K562 (cell line): ENCODE data around the gene EXOC4. TPM values are rescaled to one million over a fixed set of nuclear protein-coding genes. Genes with fewer than 3 reads are reported as not detected.
A peak's percentile ranks its signal among the peaks of the same experiment; 100 is the strongest.

ENCODE experiments used
- ARID3A ChIP-seq: IDR thresholded peaks from 2 replicates; pipeline ENCODE4 v1.6.1; 2012; ENCODE audit warnings: low read depth, low read length, improper control_type of control experiment, borderline replicate concordance
- CBX2 ChIP-seq: fragments of 200-600 bp; sonication (generic); IDR thresholded peaks from one replicate; pipeline ENCODE4 v1.6.1; 2012; ENCODE audit warnings: mild to moderate bottlenecking, low read length, inconsistent platforms; ENCODE audit not compliant: insufficient read depth, poor library complexity, severe bottlenecking
- IRF2 ChIP-seq: sonication (generic); formaldehyde crosslinking; IDR thresholded peaks from 2 replicates; pipeline ENCODE4 v1.8.1; 2022; ENCODE audit warnings: mild to moderate bottlenecking, missing genetic modification reagents
- NFE2L1 ChIP-seq: fragments of 450-650 bp; IDR thresholded peaks from 2 replicates; pipeline ENCODE4 v1.6.1; 2016; ENCODE audit warnings: missing genetic modification characterization, low read depth, mild to moderate bottlenecking, missing compliant biosample characterization, moderate library complexity, borderline replicate concordance
- REST ChIP-seq, 2 experiments: fragments of 450-650 bp; formaldehyde crosslinking in 1 of 2; IDR thresholded peaks; 2 replicates each; pipeline versions ENCODE4 v1.4.0 to v1.6.1; 2014 to 2020; ENCODE audit warnings: mild to moderate bottlenecking in 2 of 2, borderline replicate concordance in 1 of 2, low read depth in 1 of 2
- ZBTB11 ChIP-seq, 3 experiments: fragments of 200-800 bp in 1 of 3; fragments of 250-450 bp in 1 of 3; fragments of 450-650 bp in 1 of 3; sonication (Bioruptor Pico) in 1 of 3; sonication (Bioruptor generic) in 1 of 3; formaldehyde crosslinking in 1 of 3; IDR thresholded peaks; 2 replicates each; pipeline versions ENCODE4 v1.6.1 to v1.8.0; 2016 to 2022; ENCODE audit warnings: mild to moderate bottlenecking in 2 of 3, missing genetic modification characterization in 2 of 3, missing compliant biosample characterization in 1 of 3, moderate library complexity in 1 of 3
- ZNF764 ChIP-seq: fragments of 250-450 bp; sonication (Bioruptor Pico); IDR thresholded peaks from 2 replicates; pipeline ENCODE4 v1.4.0; 2020; ENCODE audit warnings: low read depth, mild to moderate bottlenecking, moderate library complexity
- polyA plus RNA-seq, 8 experiments: library from polyadenylated mRNA; depleted of rRNA in 4 of 8; stranded (reverse) in 5 of 8; unstranded in 3 of 8; fragments of >200 nt; fragmentation: Nextera tagmentation in 2 of 8; fragmentation: Illumina TruSeq in 1 of 8; extraction: Ambion mirVana in 2 of 8; extraction: Trizol in 1 of 8; gene quantifications; 2 replicates each; pipeline versions ENCODE4 v1.2.1 to v1.2.3, GENCODE V29; 2011 to 2014; ENCODE audit warnings: inconsistent platforms in 1 of 8, missing spikeins in 1 of 8
- total RNA-seq, 7 experiments: library from RNA; depleted of rRNA in 6 of 7; stranded (reverse); fragments of >200 nt in 6 of 7; fragmentation: Illumina TruSeq in 2 of 7; extraction: Trizol in 2 of 7; gene quantifications; 2 replicates each; pipeline versions ENCODE4 v1.2.1 to v1.2.3, GENCODE V29; 2011 to 2021; ENCODE audit warnings: low replicate concordance in 1 of 7

The EXOC4 gene
- total and polyA plus RNA-seq, 9 of the 15 experiments (the other 6 are each of a cell fraction or from before 2014, with no cell fraction given) = 18.5 to 73.1 (median 46.6) TPM

- TF ChIP-seq REST (IDR thresholded peaks at IDR 0.05; ENCODE audit: borderline replicate concordance) (peak; percentile 23; the same call in 1 of the 2 replicates), REST (CRISPR knock-in tag; IDR thresholded peaks at IDR 0.05; ENCODE audit: low read depth) (no peak), NFE2L1 (no peak), ARID3A (no peak), CBX2 (no peak), ZNF764 (no peak), IRF2 (no peak), ZBTB11 (CRISPR knock-in tag; IDR thresholded peaks at IDR 0.05) (no peak)
Measured at GRCh38 chr7:133354546-133355324, 101.9 kb downstream of the EXOC4 start (continued).
